Neural cell (in vitro differentiated cells): ENCODE results near the gene CLIP3. TPM values are rescaled to one million over a fixed set of nuclear protein-coding genes. Genes with fewer than 3 reads are reported as not detected.

ENCODE experiments used
- H2AFZ ChIP-seq: fragments of 200-600, 300-800 bp; sonication (generic), shearing (Covaris generic); 2 replicates; pipeline ENCODE4 v1.6.0; 2014; ENCODE audit warnings: low read depth, mild to moderate bottlenecking, antibody characterized with exemption, low read length, moderate library complexity
- H3F3A ChIP-seq: fragments of 200-600 bp; shearing (Covaris generic); 2 replicates; pipeline ENCODE4 v1.6.1; 2016; ENCODE audit warnings: mild to moderate bottlenecking, moderate library complexity, mixed read lengths, antibody characterized with exemption, low read length; ENCODE audit not compliant: insufficient read depth, poor library complexity, severe bottlenecking
- H3K27ac ChIP-seq: fragments of 200-600, 300-800 bp; sonication (generic), shearing (Covaris generic); 2 replicates; pipeline ENCODE4 v1.5.1; 2014; ENCODE audit warnings: mild to moderate bottlenecking, low read length, moderate library complexity
- H3K27me3 ChIP-seq: fragments of 300-800, 200-600 bp; sonication (generic), shearing (Covaris generic); 2 replicates; pipeline ENCODE4 v1.6.0; 2014; ENCODE audit warnings: mild to moderate bottlenecking, low read depth, low read length, moderate library complexity; ENCODE audit not compliant: insufficient read depth
- H3K36me3 ChIP-seq: fragments of 300-800, 200-600 bp; sonication (generic), shearing (Covaris generic); 2 replicates; pipeline ENCODE4 v1.5.1; 2014; ENCODE audit warnings: mild to moderate bottlenecking, antibody characterized with exemption, low read length, moderate library complexity; ENCODE audit not compliant: insufficient read depth
- H3K4me2 ChIP-seq: fragments of 300-800, 200-600 bp; sonication (generic), shearing (Covaris generic); 2 replicates; pipeline ENCODE4 v1.6.0; 2014; ENCODE audit warnings: mild to moderate bottlenecking, low read length
- H3K4me3 ChIP-seq: fragments of 300-800, 200-600 bp; sonication (generic), shearing (Covaris generic); 2 replicates; pipeline ENCODE4 v1.5.1; 2014; ENCODE audit warnings: mild to moderate bottlenecking, low read length, moderate library complexity
- H3K79me2 ChIP-seq: fragments of 200-600 bp; shearing (Covaris generic); replicated peaks from 2 replicates; pipeline ENCODE4 v1.6.0; 2014; ENCODE audit warnings: mild to moderate bottlenecking, low read length, moderate library complexity; ENCODE audit not compliant: insufficient read depth
- H3K9ac ChIP-seq: fragments of 300-800, 200-600 bp; sonication (generic), shearing (Covaris generic); 2 replicates; pipeline ENCODE4 v1.6.1; 2016; ENCODE audit warnings: mild to moderate bottlenecking, low read length, mixed read lengths
- H3K9me2 ChIP-seq: fragments of 200-600 bp; shearing (Covaris generic); 2 replicates; pipeline ENCODE4 v1.6.1; 2016; ENCODE audit warnings: mild to moderate bottlenecking, low read length, mixed read lengths; ENCODE audit not compliant: insufficient read depth
- H3K9me3 ChIP-seq: fragments of 200-600, 300-800 bp; sonication (generic), shearing (Covaris generic); 2 replicates; pipeline ENCODE4 v1.6.1; 2016; ENCODE audit warnings: mild to moderate bottlenecking, mixed run types, low read length, moderate library complexity, mixed read lengths
- H4K20me1 ChIP-seq: fragments of 200-600 bp; shearing (Covaris generic); 2 replicates; pipeline ENCODE4 v1.6.1; 2016; ENCODE audit warnings: mild to moderate bottlenecking, mixed run types; ENCODE audit not compliant: insufficient read depth
- CTCF ChIP-seq: fragments of 450-650 bp; IDR thresholded peaks from 2 replicates; pipeline ENCODE4 v1.5.1; 2014; ENCODE audit warnings: antibody characterized with exemption, mild to moderate bottlenecking, moderate library complexity; ENCODE audit not compliant: poor library complexity, severe bottlenecking
- EP300 ChIP-seq: fragments of 450-650 bp; conservative IDR thresholded peaks from 2 replicates; pipeline ENCODE4 v1.6.1; 2014; ENCODE audit warnings: antibody characterized with exemption, mild to moderate bottlenecking, moderate library complexity; ENCODE audit not compliant: poor library complexity, severe bottlenecking
- EZH2 ChIP-seq: fragments of 200-600, 300-800 bp; shearing (Covaris generic), sonication (generic); IDR thresholded peaks from 2 replicates; pipeline ENCODE4 v1.6.1; 2014; ENCODE audit warnings: antibody characterized with exemption, low read length, borderline replicate concordance, mild to moderate bottlenecking; ENCODE audit not compliant: insufficient read depth, poor library complexity, severe bottlenecking
- MXI1 ChIP-seq: fragments of 450-650 bp; conservative IDR thresholded peaks from 2 replicates; pipeline ENCODE4 v1.6.1; 2014; ENCODE audit warnings: antibody characterized with exemption, mild to moderate bottlenecking; ENCODE audit not compliant: poor library complexity, severe bottlenecking
- POLR2AphosphoS5 ChIP-seq: IDR thresholded peaks from 2 replicates; pipeline ENCODE4 v1.6.1; 2012
- RAD21 ChIP-seq: fragments of 450-650 bp; conservative IDR thresholded peaks from 2 replicates; pipeline ENCODE4 v1.6.1; 2014; ENCODE audit warnings: antibody characterized with exemption, mild to moderate bottlenecking, moderate library complexity
- REST ChIP-seq: IDR thresholded peaks from 2 replicates; pipeline ENCODE4 v1.6.1; 2012; ENCODE audit warnings: borderline replicate concordance
- SMC3 ChIP-seq: fragments of 450-650 bp; conservative IDR thresholded peaks from 2 replicates; pipeline ENCODE4 v1.6.1; 2014; ENCODE audit warnings: antibody characterized with exemption, mild to moderate bottlenecking, moderate library complexity; ENCODE audit not compliant: poor library complexity
- TAF1 ChIP-seq: IDR thresholded peaks from 2 replicates; pipeline ENCODE4 v1.6.1; 2012; ENCODE audit warnings: low read depth
- polyA plus RNA-seq: library from polyadenylated mRNA; depleted of rRNA; stranded (reverse); fragments of >200 nt; gene quantifications from 2 replicates; pipeline ENCODE4 v1.2.3, GENCODE V29; 2014

Gene CLIP3
- polyA plus RNA-seq, 1 donor from 2014 or later = 5.6 TPM

GRCh38 chr19:36081385-36081784, 48.7 kb upstream of the CLIP3 start:
- Histone ChIP-seq H3K9me2 (no peaks in the 10 kb centered on the region), H3K79me2 (no peaks in the 10 kb centered on the region), H3F3A (no peaks in the 10 kb centered on the region), H3K27me3 (no peaks in the 10 kb centered on the region), H3K36me3 (no peaks in the 10 kb centered on the region), H3K9me3 (no peaks in the 10 kb centered on the region), H4K20me1 (no peaks in the 10 kb centered on the region), H3K9ac (no peak overlapping the region), H3K4me3 (no peak overlapping the region), H2AFZ (no peak overlapping the region), H3K4me2 (no peak overlapping the region), H3K27ac (no peak overlapping the region)
- no peak for TF ChIP-seq CTCF
- no peak for TF ChIP-seq MXI1
- no peak for TF ChIP-seq RAD21
- no peak for TF ChIP-seq TAF1
- TF ChIP-seq EP300 = no peak
- TF ChIP-seq SMC3 = no peak
- no peak for TF ChIP-seq POLR2AphosphoS5
- no peak for TF ChIP-seq EZH2
- TF ChIP-seq REST = no peak

- no peaks in the 10 kb centered on the region for H3K79me2 ChIP-seq
- no peaks in the 10 kb centered on the region for H4K20me1 ChIP-seq
- H3K9ac ChIP-seq = no peak overlapping the region
- H3K27me3 ChIP-seq = no peaks in the 10 kb centered on the region
- no peak overlapping the region for H3K4me2 ChIP-seq
- no peak overlapping the region for H3K27ac ChIP-seq
- no peaks in the 10 kb centered on the region for H3F3A ChIP-seq
- no peaks in the 10 kb centered on the region for H3K9me3 ChIP-seq
- H2AFZ ChIP-seq = no peak overlapping the region
- TF ChIP-seq POLR2AphosphoS5 = no peak
- no peak for TF ChIP-seq RAD21
- no peaks in the 10 kb centered on the region for H3K9me2 ChIP-seq
- no peak overlapping the region for H3K4me3 ChIP-seq
- H3K36me3 ChIP-seq = no peaks in the 10 kb centered on the region
Measured at GRCh38 chr19:36079389-36079945, 46.8 kb upstream of the CLIP3 start.
